ENCODE measurements around the gene VASP.

- TF ChIP-seq CTCF (conservative IDR thresholded peaks at IDR 0.05; ENCODE audit: low read length) (no peak), EZH2phosphoT487 (IDR thresholded peaks at IDR 0.05; ENCODE audit: borderline replicate concordance) (no peak)
Observed at GRCh38 chr19:45528744-45529419, 21.6 kb downstream of the VASP start.
